Measurements from ENCODE around the gene ENTREP3.

The ENTREP3 gene

GRCh38 chr1:155277902-155278688 is 22.8 kb upstream of the ENTREP3 start:
- DNase-seq (ENCODE audit: low read depth): peak; percentile 48

GRCh38 chr1:155277070-155277901 is 22.0 kb upstream of the ENTREP3 start, which contains the start of gene HCN3:
Gene HCN3, plus strand, starts transcription at chr1:155277463. Its CDS starts 128 bp downstream, at chr1:155277591.
- DNase-seq (ENCODE audit: low read depth): peak; percentile 93

- DNase-seq (ENCODE audit: low read depth): peak; percentile 93
These were observed 18.3 kb upstream of the ENTREP3 start, which contains the start of gene CLK2 for GRCh38 chr1:155273343-155274245. Gene CLK2, minus strand, starts transcription at chr1:155273504. Its CDS starts 2,527 bp downstream, at chr1:155270977.

- no peak for DNase-seq (ENCODE audit: low read depth)
These were observed 17.4 kb upstream of the ENTREP3 start for GRCh38 chr1:155272466-155273342.

GRCh38 chr1:155269381-155269780 is 14.1 kb upstream of the ENTREP3 start:
- DNase-seq (ENCODE audit: low read depth): no peak

GRCh38 chr1:155268630-155269029 is 13.3 kb upstream of the ENTREP3 start:
- no peak for DNase-seq (ENCODE audit: low read depth)

GRCh38 chr1:155267373-155267772 is 12.1 kb upstream of the ENTREP3 start:
- no peak for DNase-seq (ENCODE audit: low read depth)

GRCh38 chr1:155266553-155266952 is 11.3 kb upstream of the ENTREP3 start:
- no peak for DNase-seq (ENCODE audit: low read depth)

GRCh38 chr1:155263067-155263466 is 7.8 kb upstream of the ENTREP3 start:
- no peak for DNase-seq (ENCODE audit: low read depth)

- DNase-seq (ENCODE audit: low read depth): peak; percentile 79
These were observed 6.8 kb upstream of the ENTREP3 start, which contains the start of gene SCAMP3 for GRCh38 chr1:155261852-155262673. Gene SCAMP3, minus strand, starts transcription at chr1:155262360. Its CDS starts 209 bp downstream, at chr1:155262151.

- DNase-seq (ENCODE audit: low read depth): no peak
These were observed 6.2 kb upstream of the ENTREP3 start for GRCh38 chr1:155261493-155261851.

GRCh38 chr1:155260276-155260675 is 5.0 kb upstream of the ENTREP3 start:
- no peak for DNase-seq (ENCODE audit: low read depth)

- DNase-seq (ENCODE audit: low read depth): no peak
These were observed 972 bp upstream of the ENTREP3 start for GRCh38 chr1:155256058-155256852.

- DNase-seq (ENCODE audit: low read depth): no peak
These were observed 505 bp downstream of the ENTREP3 start for GRCh38 chr1:155254714-155255242.

- no peak for DNase-seq (ENCODE audit: low read depth)
These were observed 1.0 kb downstream of the ENTREP3 start for GRCh38 chr1:155254228-155254713.

GRCh38 chr1:155253797-155254196 is 1.5 kb downstream of the ENTREP3 start:
- DNase-seq (ENCODE audit: low read depth): no peak

- DNase-seq (ENCODE audit: low read depth): no peak
These were observed 2.1 kb downstream of the ENTREP3 start for GRCh38 chr1:155253208-155253607.

- DNase-seq (ENCODE audit: low read depth): no peak
These were observed 3.7 kb downstream of the ENTREP3 start for GRCh38 chr1:155251566-155251965.
